Measurements from ENCODE around the gene PAPSS2.
"Not testable (repeated sequence)": the region's sequence is repeated elsewhere in the genome, so short reads cannot be mapped to it uniquely, and the experiment has no call there.

PAPSS2 gene

GRCh38 chr10:87740254-87740655 lies 80.6 kb downstream of the PAPSS2 start:
- TF ChIP-seq CTCF (conservative IDR thresholded peaks at IDR 0.05) (no peak), ZFX (IDR thresholded peaks at IDR 0.05) (no peak)
- no peak overlapping the region for H3K27ac ChIP-seq

- H3K27ac ChIP-seq = not testable (repeated sequence)
Measured at GRCh38 chr10:87742992-87743610, 83.4 kb downstream of the PAPSS2 start.

GRCh38 chr10:87744606-87745005 lies 84.9 kb downstream of the PAPSS2 start:
- no peak overlapping the region for H3K27ac ChIP-seq
- TF ChIP-seq CTCF (conservative IDR thresholded peaks at IDR 0.05) (no peak), ZFX (IDR thresholded peaks at IDR 0.05) (no peak)

GRCh38 chr10:87746911-87747310 lies 87.2 kb downstream of the PAPSS2 start:
- H3K27ac ChIP-seq = no peak overlapping the region
- no peak for TF ChIP-seq CTCF (conservative IDR thresholded peaks at IDR 0.05)
- no peak for TF ChIP-seq ZFX (IDR thresholded peaks at IDR 0.05)

GRCh38 chr10:87748244-87748643 lies 88.6 kb downstream of the PAPSS2 start:
- not testable (repeated sequence) for H3K27ac ChIP-seq

GRCh38 chr10:87750001-87750671 lies 90.5 kb downstream of the PAPSS2 start:
- TF ChIP-seq CTCF (conservative IDR thresholded peaks at IDR 0.05) (no peak), ZFX (IDR thresholded peaks at IDR 0.05) (no peak)
- H3K27ac ChIP-seq = no peak overlapping the region

GRCh38 chr10:87750817-87751216 lies 91.1 kb downstream of the PAPSS2 start:
- H3K27ac ChIP-seq = no peak overlapping the region
- no peak for TF ChIP-seq ZFX (IDR thresholded peaks at IDR 0.05)
- TF ChIP-seq CTCF (conservative IDR thresholded peaks at IDR 0.05) = no peak

GRCh38 chr10:87751274-87751673 lies 91.6 kb downstream of the PAPSS2 start:
- H3K27ac ChIP-seq = no peak overlapping the region
- TF ChIP-seq ZFX (IDR thresholded peaks at IDR 0.05) (no peak), CTCF (conservative IDR thresholded peaks at IDR 0.05) (no peak)
